GM23338 (cell line): ENCODE measurements around the gene SLC25A12. TPM values are rescaled to one million over a fixed set of nuclear protein-coding genes. Genes with fewer than 3 reads are reported as not detected.

Experiments used
- ATAC-seq: fragments of 200-7000 bp; cut with Tn5 transposase; 3 replicates; pipeline ENCODE4 v1.9.1; 2020
- DNase-seq: peaks from one replicate; pipeline ENCODE4 v3.0.0-alpha.2; 2015; ENCODE audit warnings: low spot score
- H2AFZ ChIP-seq: fragments of 200-600 bp; sonication (generic); 2 replicates; pipeline ENCODE4 v1.8.0; 2016; ENCODE audit warnings: antibody characterized with exemption, mild to moderate bottlenecking, moderate library complexity
- H3F3A ChIP-seq: fragments of 200-600 bp; sonication (generic); replicated peaks from 2 replicates; pipeline ENCODE4 v1.8.0; 2017; ENCODE audit warnings: antibody characterized with exemption, mixed run types, low read depth
- H3K27ac ChIP-seq: fragments of 200-600 bp; sonication (generic); 2 replicates; pipeline ENCODE4 v1.6.1; 2016; ENCODE audit warnings: low read depth
- H3K27me3 ChIP-seq: fragments of 200-600 bp; sonication (generic); 2 replicates; pipeline ENCODE4 v1.8.0; 2016; ENCODE audit warnings: mild to moderate bottlenecking, mixed run types, moderate library complexity; ENCODE audit not compliant: insufficient read depth
- H3K36me3 ChIP-seq: fragments of 200-600 bp; sonication (generic); 2 replicates; pipeline ENCODE4 v1.8.0; 2016; ENCODE audit warnings: mild to moderate bottlenecking; ENCODE audit not compliant: insufficient read depth
- H3K4me1 ChIP-seq: fragments of 200-600 bp; sonication (generic); 2 replicates; pipeline ENCODE4 v1.8.0; 2016; ENCODE audit warnings: mild to moderate bottlenecking, moderate library complexity; ENCODE audit not compliant: insufficient read depth
- H3K4me2 ChIP-seq: fragments of 200-600 bp; sonication (generic); 2 replicates; pipeline ENCODE4 v1.7.1; 2017; ENCODE audit warnings: mixed run types
- H3K4me3 ChIP-seq: fragments of 200-600 bp; sonication (generic); 2 replicates; pipeline ENCODE4 v1.6.1; 2016; ENCODE audit warnings: mixed run types
- H3K79me2 ChIP-seq: fragments of 200-600 bp; sonication (generic); replicated peaks from 2 replicates; pipeline ENCODE4 v1.8.0; 2017; ENCODE audit warnings: mild to moderate bottlenecking; ENCODE audit not compliant: insufficient read depth
- H3K9me2 ChIP-seq: fragments of 200-600 bp; sonication (generic); 2 replicates; pipeline ENCODE4 v1.8.0; 2017; ENCODE audit not compliant: insufficient read depth
- H4K20me1 ChIP-seq: fragments of 200-600 bp; sonication (generic); replicated peaks from 2 replicates; pipeline ENCODE4 v1.8.0; 2017; ENCODE audit warnings: mild to moderate bottlenecking; ENCODE audit not compliant: insufficient read depth
- H3K27ac Mint-ChIP-seq: 2 replicates; pipeline ENCODE4 v1.8.0; 2020; ENCODE audit warnings: inconsistent platforms, mild to moderate bottlenecking, moderate library complexity, mixed read lengths
- H3K27me3 Mint-ChIP-seq: 3 replicates; pipeline ENCODE4 v1.8.0; 2022; ENCODE audit warnings: low read depth, mild to moderate bottlenecking, moderate library complexity, mixed read lengths, inconsistent platforms; ENCODE audit not compliant: insufficient read depth, poor library complexity
- H3K36me3 Mint-ChIP-seq: 3 replicates; pipeline ENCODE4 v1.8.0; 2021; ENCODE audit warnings: low read depth, mild to moderate bottlenecking, inconsistent platforms, moderate library complexity, mixed read lengths
- H3K4me1 Mint-ChIP-seq: 3 replicates; pipeline ENCODE4 v1.8.0; 2020; ENCODE audit warnings: mild to moderate bottlenecking, inconsistent platforms, mixed read lengths
- H3K4me3 Mint-ChIP-seq: 3 replicates; pipeline ENCODE4 v1.8.0; 2021; ENCODE audit warnings: moderate library complexity, mild to moderate bottlenecking, inconsistent platforms, mixed read lengths
- H3K9me3 Mint-ChIP-seq: 3 replicates; pipeline ENCODE4 v1.8.0; 2020; ENCODE audit warnings: moderate library complexity, mild to moderate bottlenecking, inconsistent platforms, mixed read lengths
- CTCF ChIP-seq, 2 experiments: fragments of 200-600 bp in 1 of 2; sonication (generic) in 1 of 2; conservative IDR thresholded peaks; 2 replicates each; pipeline versions ENCODE4 v1.5.1 to v1.6.1; 2016 to 2017; ENCODE audit warnings: antibody characterized with exemption in 2 of 2, low read depth in 2 of 2, mild to moderate bottlenecking in 2 of 2, moderate library complexity in 1 of 2
- EZH2 ChIP-seq: fragments of 200-600 bp; sonication (generic); IDR thresholded peaks from one replicate; pipeline ENCODE4 v1.8.0; 2017; ENCODE audit warnings: antibody characterized with exemption, mild to moderate bottlenecking, low read depth; ENCODE audit not compliant: unreplicated experiment
- EZH2phosphoT487 ChIP-seq: fragments of 200-600 bp; sonication (generic); IDR thresholded peaks from one replicate; pipeline ENCODE4 v1.8.1; 2018; ENCODE audit warnings: antibody characterized with exemption; ENCODE audit not compliant: unreplicated experiment
- JUNB ChIP-seq: IDR thresholded peaks from one replicate; pipeline ENCODE4 v1.6.1; 2016; ENCODE audit warnings: antibody characterized with exemption; ENCODE audit not compliant: unreplicated experiment
- NANOG ChIP-seq: IDR thresholded peaks from 2 replicates; pipeline ENCODE4 v1.6.1; 2016; ENCODE audit warnings: antibody characterized with exemption, borderline replicate concordance
- POLR2AphosphoS5 ChIP-seq: IDR thresholded peaks from 2 replicates; pipeline ENCODE4 v1.6.1; 2016; ENCODE audit warnings: antibody characterized with exemption, low read depth
- STAT1 ChIP-seq: IDR thresholded peaks from one replicate; pipeline ENCODE4 v1.6.1; 2016; ENCODE audit warnings: antibody characterized with exemption; ENCODE audit not compliant: unreplicated experiment
- ZNF462 ChIP-seq: fragments of 250-450 bp; sonication (Bioruptor Pico); IDR thresholded peaks from 2 replicates; pipeline ENCODE4 v1.5.0; 2020; ENCODE audit warnings: mild to moderate bottlenecking, moderate library complexity
- polyA plus RNA-seq: library from polyadenylated mRNA; unstranded; fragments of >200 nt; fragmentation: Nextera tagmentation; extraction: Ambion mirVana; gene quantifications from 2 replicates; pipeline ENCODE4 v1.2.1, GENCODE V29; 2016
- total RNA-seq: library from RNA; depleted of rRNA; stranded (reverse); fragments of >200 nt; shearing (Covaris generic); gene quantifications from 2 replicates; pipeline ENCODE4 v1.2.3, GENCODE V29; 2014
- TF ChIP-seq, protein P1 (sequence below): IDR thresholded peaks from one replicate; pipeline ENCODE4 v1.6.1; 2018; ENCODE audit warnings: antibody characterized with exemption; ENCODE audit not compliant: unreplicated experiment

Gene SLC25A12
- total and polyA plus RNA-seq, 2 experiments from 2014 or later: 4.8 to 14.8 TPM

DNA sequence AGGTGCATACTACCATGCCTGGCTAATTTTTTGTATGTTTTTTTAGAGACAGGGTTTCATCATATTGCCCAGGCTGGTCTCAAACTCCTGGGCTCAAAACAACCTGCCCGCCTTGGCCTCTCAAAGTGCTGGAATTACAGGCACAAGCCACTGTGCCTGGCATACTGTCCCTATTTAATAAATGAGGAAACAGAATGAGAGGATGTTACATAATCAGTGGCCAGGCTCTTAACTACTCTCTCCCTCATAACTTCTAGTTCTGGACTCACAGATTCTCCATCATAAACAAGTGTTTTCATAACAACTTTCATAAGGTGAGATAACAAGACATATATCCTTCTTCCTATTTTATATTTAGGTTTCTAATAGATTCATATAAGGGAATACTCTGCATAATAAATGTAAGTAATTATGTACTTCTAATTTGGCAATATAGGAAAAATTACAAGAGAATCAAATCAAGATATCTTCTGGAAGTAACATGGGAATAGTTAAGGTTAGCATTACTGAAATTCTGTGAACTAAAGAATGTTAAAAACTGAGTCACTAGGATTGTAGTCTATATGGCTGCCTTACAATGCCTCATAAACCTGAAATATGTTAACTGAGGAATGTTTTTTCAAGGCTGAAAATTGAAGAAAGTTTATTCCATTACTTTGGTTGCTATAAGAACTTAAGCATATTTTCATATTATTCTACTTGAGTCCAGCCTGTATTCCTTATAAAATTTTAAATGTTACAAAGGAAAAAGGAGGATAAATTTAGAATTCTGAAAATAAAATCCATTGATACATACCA, 71.3 kb downstream of the SLC25A12 start (continued):
- TF ChIP-seq POLR2AphosphoS5: no peak
- TF ChIP-seq, protein P1, sequence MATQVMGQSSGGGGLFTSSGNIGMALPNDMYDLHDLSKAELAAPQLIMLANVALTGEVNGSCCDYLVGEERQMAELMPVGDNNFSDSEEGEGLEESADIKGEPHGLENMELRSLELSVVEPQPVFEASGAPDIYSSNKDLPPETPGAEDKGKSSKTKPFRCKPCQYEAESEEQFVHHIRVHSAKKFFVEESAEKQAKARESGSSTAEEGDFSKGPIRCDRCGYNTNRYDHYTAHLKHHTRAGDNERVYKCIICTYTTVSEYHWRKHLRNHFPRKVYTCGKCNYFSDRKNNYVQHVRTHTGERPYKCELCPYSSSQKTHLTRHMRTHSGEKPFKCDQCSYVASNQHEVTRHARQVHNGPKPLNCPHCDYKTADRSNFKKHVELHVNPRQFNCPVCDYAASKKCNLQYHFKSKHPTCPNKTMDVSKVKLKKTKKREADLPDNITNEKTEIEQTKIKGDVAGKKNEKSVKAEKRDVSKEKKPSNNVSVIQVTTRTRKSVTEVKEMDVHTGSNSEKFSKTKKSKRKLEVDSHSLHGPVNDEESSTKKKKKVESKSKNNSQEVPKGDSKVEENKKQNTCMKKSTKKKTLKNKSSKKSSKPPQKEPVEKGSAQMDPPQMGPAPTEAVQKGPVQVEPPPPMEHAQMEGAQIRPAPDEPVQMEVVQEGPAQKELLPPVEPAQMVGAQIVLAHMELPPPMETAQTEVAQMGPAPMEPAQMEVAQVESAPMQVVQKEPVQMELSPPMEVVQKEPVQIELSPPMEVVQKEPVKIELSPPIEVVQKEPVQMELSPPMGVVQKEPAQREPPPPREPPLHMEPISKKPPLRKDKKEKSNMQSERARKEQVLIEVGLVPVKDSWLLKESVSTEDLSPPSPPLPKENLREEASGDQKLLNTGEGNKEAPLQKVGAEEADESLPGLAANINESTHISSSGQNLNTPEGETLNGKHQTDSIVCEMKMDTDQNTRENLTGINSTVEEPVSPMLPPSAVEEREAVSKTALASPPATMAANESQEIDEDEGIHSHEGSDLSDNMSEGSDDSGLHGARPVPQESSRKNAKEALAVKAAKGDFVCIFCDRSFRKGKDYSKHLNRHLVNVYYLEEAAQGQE: no peak
- no peak for TF ChIP-seq NANOG
- no peak for TF ChIP-seq JUNB

DNA sequence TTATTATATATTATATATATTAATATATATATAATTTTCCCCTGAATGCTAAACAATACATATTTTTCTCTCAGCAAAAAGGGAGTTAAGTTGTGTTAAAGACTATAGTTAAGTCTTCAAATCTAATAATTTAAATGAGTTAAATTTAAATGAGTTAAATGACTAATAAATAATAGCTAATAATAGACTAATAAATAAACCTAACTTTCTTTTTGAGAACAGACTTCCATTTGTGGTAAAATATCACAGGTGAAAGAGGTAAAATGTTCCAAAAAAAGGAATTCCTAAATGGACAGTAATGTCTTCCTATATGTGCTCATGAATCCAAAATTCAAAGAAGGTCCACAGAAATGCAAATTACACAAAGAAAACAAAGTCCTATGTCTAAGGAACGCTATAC, 74.6 kb downstream of the SLC25A12 start:
- H3K4me3 Mint-ChIP-seq: no peak overlapping the region
- no peak for TF ChIP-seq EZH2
- no peak for TF ChIP-seq JUNB
- TF ChIP-seq POLR2AphosphoS5: no peak
- TF ChIP-seq STAT1: no peak
- TF ChIP-seq CTCF (conservative IDR thresholded peaks at IDR 0.05; ENCODE audit: low read depth in 2 of 2): no peak
- no peak for TF ChIP-seq EZH2phosphoT487
- no peak for TF ChIP-seq ZNF462 (CRISPR knock-in tag)

More for the DNA sequence above, 74.6 kb downstream of the SLC25A12 start:
- H3K27me3 Mint-ChIP-seq: no peaks in the 10 kb centered on the region
- H3K36me3 Mint-ChIP-seq: no peaks in the 10 kb centered on the region; the same call in 2 of the 3 replicates
- no peaks in the 10 kb centered on the region for H3K4me1 Mint-ChIP-seq
- H3K36me3 ChIP-seq: no peaks in the 10 kb centered on the region
- DNase-seq (no peak), ATAC-seq (no peak)
- no peaks in the 10 kb centered on the region for H3K9me2 ChIP-seq
- H3K27ac Mint-ChIP-seq: no peak overlapping the region
- H3K9me3 Mint-ChIP-seq: no peaks in the 10 kb centered on the region
- H3K4me2 ChIP-seq: no peak overlapping the region
- H3K4me1 ChIP-seq: no peaks in the 10 kb centered on the region
- H3F3A ChIP-seq: no peaks in the 10 kb centered on the region
- H3K79me2 ChIP-seq: no peaks in the 10 kb centered on the region
- H2AFZ ChIP-seq: no peak overlapping the region
- no peak overlapping the region for H3K4me3 ChIP-seq
- H4K20me1 ChIP-seq: no peaks in the 10 kb centered on the region
- H3K27ac ChIP-seq: no peak overlapping the region
- no peaks in the 10 kb centered on the region for H3K27me3 ChIP-seq
